H1 (cell line): Measurements from ENCODE around the gene CAMTA1. TPM values are rescaled to one million over a fixed set of nuclear protein-coding genes. Genes with fewer than 3 reads are reported as not detected.

Experiments
- CEBPB ChIP-seq: IDR thresholded peaks from 2 replicates; pipeline ENCODE4 v1.6.1; 2012; ENCODE audit warnings: low read depth, low read length
- CHD2 ChIP-seq: IDR thresholded peaks from 2 replicates; pipeline ENCODE4 v1.6.1; 2012; ENCODE audit warnings: low read length, improper control_type of control experiment
- EGR1 ChIP-seq: IDR thresholded peaks from 2 replicates; pipeline ENCODE4 v1.6.1; 2011; ENCODE audit warnings: low read depth, low read length, borderline replicate concordance
- FOSL1 ChIP-seq: IDR thresholded peaks from 2 replicates; pipeline ENCODE4 v1.6.1; 2011; ENCODE audit warnings: mild to moderate bottlenecking, low read depth, low read length, moderate library complexity; ENCODE audit not compliant: insufficient read depth
- HDAC6 ChIP-seq: IDR thresholded peaks from one replicate; pipeline ENCODE4 v1.7.1; 2012; ENCODE audit warnings: low read depth, mild to moderate bottlenecking, inconsistent platforms, low read length, moderate library complexity
- KDM4A ChIP-seq: IDR thresholded peaks from one replicate; pipeline ENCODE4 v1.7.1; 2012; ENCODE audit warnings: low read depth, mild to moderate bottlenecking, moderate library complexity, low read length, inconsistent platforms; ENCODE audit not compliant: severe bottlenecking
- KDM5A ChIP-seq: fragments of 200-600 bp; IDR thresholded peaks from 2 replicates; pipeline ENCODE4 v1.7.1; 2012; ENCODE audit warnings: mild to moderate bottlenecking, low read length, inconsistent platforms, mixed read lengths
- POLR2AphosphoS5 ChIP-seq: IDR thresholded peaks from 2 replicates; pipeline ENCODE4 v1.6.1; 2011; ENCODE audit warnings: low read depth, low read length
- SIX5 ChIP-seq: IDR thresholded peaks from 2 replicates; pipeline ENCODE4 v1.6.1; 2011; ENCODE audit warnings: mild to moderate bottlenecking, low read depth, low read length
- SRF ChIP-seq: IDR thresholded peaks from 2 replicates; pipeline ENCODE4 v1.6.1; 2011; ENCODE audit warnings: mild to moderate bottlenecking, low read depth, low read length, moderate library complexity
- polyA plus RNA-seq, 7 experiments: library from polyadenylated mRNA; depleted of rRNA in 3 of 7; stranded (reverse) in 5 of 7; unstranded in 2 of 7; fragments of >200 nt in 5 of 7; fragments of 200-250 nt in 2 of 7; gene quantifications; 1 replicate in 5 of 7; 2 replicates in 1 of 7; 4 replicates in 1 of 7; pipeline versions ENCODE4 v1.2.1 to v1.2.3, GENCODE V29; 2011 to 2013; ENCODE audit warnings: missing spikeins in 2 of 7, mixed read lengths in 2 of 7
- total RNA-seq: library from RNA; stranded (reverse); fragmentation: NEBNext Ultra II Directional; extraction: Animal tissue kit (Norgen Biotek cat#: 25700); gene quantifications from 2 replicates; pipeline ENCODE4 v1.2.1, GENCODE V29; 2021

The CAMTA1 gene
- total and polyA plus RNA-seq, 2 of the 8 experiments (the other 6 are each of a cell fraction or from before 2014, with no cell fraction given): 65.0 to 119 TPM

DNA sequence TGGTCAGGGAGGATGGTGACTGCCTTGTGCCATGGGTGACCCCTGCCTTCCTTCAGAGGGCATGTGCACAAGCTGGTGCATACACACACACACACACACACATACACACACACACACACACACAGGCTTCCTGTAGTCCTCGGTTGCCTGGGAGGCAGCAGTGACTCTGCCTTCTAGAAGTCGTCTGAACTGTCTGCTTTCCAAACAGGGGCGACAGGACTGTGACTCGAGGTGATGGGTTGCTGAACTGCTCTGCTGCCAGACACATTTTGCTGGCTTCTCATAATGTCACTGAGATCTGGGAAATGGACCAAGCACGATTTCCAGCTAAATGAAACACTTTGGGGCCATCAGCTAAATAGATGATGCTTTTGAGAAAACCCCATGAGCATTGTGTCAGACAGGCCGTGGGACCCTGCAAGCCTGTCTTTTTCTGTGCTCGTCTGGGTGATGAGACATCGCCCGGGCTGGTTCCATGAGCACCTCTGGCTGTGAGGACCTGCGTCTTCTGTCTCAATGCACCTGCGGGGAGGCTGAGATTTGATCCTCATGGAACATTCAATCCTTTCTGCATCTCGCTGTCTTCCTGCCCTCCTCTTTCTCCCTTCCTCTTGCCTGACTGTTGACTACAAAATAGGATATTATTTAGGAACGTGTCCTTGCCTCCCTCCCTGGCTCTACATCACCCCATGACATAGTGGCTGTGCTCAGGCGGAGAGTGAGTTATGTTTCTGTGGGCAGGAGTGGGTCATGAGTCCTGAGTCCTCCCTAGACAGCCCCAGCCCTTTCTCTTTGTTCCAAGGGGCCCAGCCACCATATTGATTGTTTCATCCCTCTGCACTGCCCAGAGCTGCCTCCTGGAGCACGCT, 436.8 kb downstream of the CAMTA1 start (continued):
- TF ChIP-seq SIX5 (no peak), HDAC6 (no peak), FOSL1 (no peak), CHD2 (no peak), CEBPB (no peak), EGR1 (no peak), KDM5A (no peak), POLR2AphosphoS5 (no peak), SRF (no peak), KDM4A (no peak)
